ENCODE measurements around the gene SRSF1. TPM values are rescaled to one million over a fixed set of nuclear protein-coding genes. Genes with fewer than 3 reads are reported as not detected.

The SRSF1 gene
- total and polyA plus RNA-seq, 7 donors = 61.2 to 141 (median 98.8) TPM

GRCh38 chr17:58039975-58040374 is 32.9 kb upstream of the SRSF1 start:
- no peak for ATAC-seq
- intact Hi-C loops (cut with DNase I) = no loop called here

DNA sequence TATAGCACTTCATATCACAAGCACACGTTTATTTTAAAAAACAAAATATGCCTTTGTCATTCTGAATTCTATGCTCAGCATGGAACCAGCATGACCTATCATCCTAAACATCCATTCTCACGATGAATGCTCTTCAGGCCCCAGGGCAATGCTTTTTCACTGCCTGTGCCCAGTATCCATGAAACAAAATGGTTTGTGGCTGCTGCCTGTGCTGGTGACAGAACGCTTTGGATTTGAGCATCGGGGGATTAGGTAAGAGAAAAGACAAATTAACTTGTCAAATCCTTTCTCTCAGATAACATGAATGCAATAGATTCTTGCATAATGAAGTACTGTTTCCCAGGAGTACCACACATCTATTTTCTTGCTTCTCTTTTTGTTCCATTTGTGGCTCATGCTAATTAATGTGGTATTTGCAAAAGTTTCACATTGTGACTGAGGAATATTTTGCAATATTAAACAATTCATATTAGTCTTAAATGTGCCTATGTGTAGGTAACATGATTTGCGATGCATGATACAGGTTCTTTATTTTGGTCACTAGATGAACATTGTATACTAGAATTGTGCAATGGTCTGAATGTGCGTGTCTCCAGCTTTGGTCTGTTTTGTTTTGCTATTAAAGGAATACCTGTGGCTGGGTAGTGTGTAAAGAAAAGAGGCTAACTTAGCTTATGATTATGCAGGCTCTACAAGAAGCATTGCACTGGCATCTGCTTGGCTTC is 25.8 kb upstream of the SRSF1 start:
- H3K9me3 ChIP-seq = no peaks in the 10 kb centered on the region
- TF ChIP-seq, protein P1, sequence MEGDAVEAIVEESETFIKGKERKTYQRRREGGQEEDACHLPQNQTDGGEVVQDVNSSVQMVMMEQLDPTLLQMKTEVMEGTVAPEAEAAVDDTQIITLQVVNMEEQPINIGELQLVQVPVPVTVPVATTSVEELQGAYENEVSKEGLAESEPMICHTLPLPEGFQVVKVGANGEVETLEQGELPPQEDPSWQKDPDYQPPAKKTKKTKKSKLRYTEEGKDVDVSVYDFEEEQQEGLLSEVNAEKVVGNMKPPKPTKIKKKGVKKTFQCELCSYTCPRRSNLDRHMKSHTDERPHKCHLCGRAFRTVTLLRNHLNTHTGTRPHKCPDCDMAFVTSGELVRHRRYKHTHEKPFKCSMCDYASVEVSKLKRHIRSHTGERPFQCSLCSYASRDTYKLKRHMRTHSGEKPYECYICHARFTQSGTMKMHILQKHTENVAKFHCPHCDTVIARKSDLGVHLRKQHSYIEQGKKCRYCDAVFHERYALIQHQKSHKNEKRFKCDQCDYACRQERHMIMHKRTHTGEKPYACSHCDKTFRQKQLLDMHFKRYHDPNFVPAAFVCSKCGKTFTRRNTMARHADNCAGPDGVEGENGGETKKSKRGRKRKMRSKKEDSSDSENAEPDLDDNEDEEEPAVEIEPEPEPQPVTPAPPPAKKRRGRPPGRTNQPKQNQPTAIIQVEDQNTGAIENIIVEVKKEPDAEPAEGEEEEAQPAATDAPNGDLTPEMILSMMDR (IDR thresholded peaks at IDR 0.05) = no peak
- no peak overlapping the region for H3K4me3 ChIP-seq
- H3K27me3 ChIP-seq (ENCODE audit: insufficient read depth in 3 of 3, low read length in 2 of 3) = no peaks in the 10 kb centered on the region
- H3K36me3 ChIP-seq (ENCODE audit: insufficient read depth in 1 of 2, low read depth in 1 of 2) = no peaks in the 10 kb centered on the region
- WGBS, 3 donors = 60 to 61% (median 61%) methylated on average over 6 of the region's 6 CpGs
- no peak for ATAC-seq
- H3K4me1 ChIP-seq = no peaks in the 10 kb centered on the region
- intact Hi-C loops (cut with DNase I) = no loop called here
- no peak for DNase-seq
- H3K27ac ChIP-seq = no peak overlapping the region

More at GRCh38 chr17:58039975-58040374, 32.9 kb upstream of the SRSF1 start:
- DNase-seq = no peak
- Histone ChIP-seq H3K27me3 (ENCODE audit: insufficient read depth in 3 of 3, low read length in 2 of 3) (peaks cover 2 to 5% (median 2%) of the 10 kb centered on the region in 3 donors), H3K4me1 (no peaks in the 10 kb centered on the region), H3K36me3 (ENCODE audit: insufficient read depth in 1 of 2, low read depth in 1 of 2) (no peaks in the 10 kb centered on the region), H3K4me3 (no peak overlapping the region), H3K9me3 (no peaks in the 10 kb centered on the region), H3K27ac (no peak overlapping the region)
- WGBS, 3 donors = 76 to 87% (median 81%) methylated on average over 3 of the region's 3 CpGs
- TF ChIP-seq, protein P1 (IDR thresholded peaks at IDR 0.05) = no peak

DNA sequence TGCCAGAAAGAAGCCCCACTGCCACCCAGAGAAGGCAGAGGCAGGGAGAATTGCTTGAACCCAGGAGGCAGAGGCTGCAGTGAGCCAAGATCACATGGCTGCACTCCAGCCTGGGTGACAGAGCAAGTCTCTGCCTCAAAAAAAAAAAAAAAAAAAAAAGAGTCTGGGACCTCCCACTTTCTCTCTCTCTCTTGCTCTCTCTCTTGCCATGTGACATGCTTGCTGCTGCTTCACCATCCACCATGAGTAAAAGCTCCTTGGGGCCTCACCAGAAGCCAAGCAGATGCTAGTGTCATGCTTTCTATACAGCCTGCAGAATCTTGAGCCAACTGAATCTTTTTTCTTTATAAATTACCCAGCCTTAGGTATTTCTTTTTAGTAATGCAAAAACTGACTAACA is 21.5 kb upstream of the SRSF1 start:
- DNase-seq (no peak), ATAC-seq (no peak)
- H3K4me3 ChIP-seq = no peak overlapping the region
- TF ChIP-seq, protein P1 (IDR thresholded peaks at IDR 0.05) = no peak
- intact Hi-C loops (cut with DNase I) = no loop called here
- no peak overlapping the region for H3K27ac ChIP-seq
- H3K27me3 ChIP-seq (ENCODE audit: insufficient read depth in 3 of 3, low read length in 2 of 3) = peaks cover 0 to 19% (median 0%) of the 10 kb centered on the region in 3 donors
- H3K4me1 ChIP-seq = no peaks in the 10 kb centered on the region
- no peaks in the 10 kb centered on the region for H3K9me3 ChIP-seq
- no peaks in the 10 kb centered on the region for H3K36me3 ChIP-seq (ENCODE audit: insufficient read depth in 1 of 2, low read depth in 1 of 2)

DNA sequence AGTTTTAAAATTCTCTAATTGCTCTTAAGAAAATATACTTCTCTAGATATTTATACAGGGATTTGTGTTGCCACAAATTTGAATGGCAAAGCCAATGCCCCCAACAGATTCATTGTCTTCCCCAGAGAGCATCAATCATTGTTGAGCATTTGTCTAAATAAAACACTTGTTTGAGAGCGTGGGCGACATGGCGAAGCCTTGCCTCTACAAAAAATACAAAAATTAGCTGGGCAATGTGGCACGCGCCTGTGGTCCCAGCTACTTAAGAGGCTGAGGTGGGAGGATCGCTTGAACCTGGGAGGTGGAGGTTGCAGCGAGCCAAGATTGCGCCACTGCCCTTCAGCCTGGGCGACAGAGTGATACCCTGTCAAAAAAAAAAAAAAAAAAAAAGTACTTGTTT is 13.4 kb upstream of the SRSF1 start:
- H3K27me3 ChIP-seq (ENCODE audit: insufficient read depth in 3 of 3, low read length in 2 of 3) = peaks cover 0 to 14% (median 0%) of the 10 kb centered on the region in 3 donors
- intact Hi-C loops (cut with DNase I) = no loop called here
- DNase-seq (no peak), ATAC-seq (no peak)
- TF ChIP-seq, protein P1 (IDR thresholded peaks at IDR 0.05) = no peak
- H3K9me3 ChIP-seq = no peaks in the 10 kb centered on the region
- no peak overlapping the region for H3K27ac ChIP-seq
- H3K4me1 ChIP-seq = no peaks in the 10 kb centered on the region
- no peaks in the 10 kb centered on the region for H3K36me3 ChIP-seq (ENCODE audit: insufficient read depth in 1 of 2, low read depth in 1 of 2)
- no peak overlapping the region for H3K4me3 ChIP-seq
- 82 to 90% (median 84%) methylated on average over 9 of the region's 9 CpGs for WGBS, 3 donors

GRCh38 chr17:58019521-58019920 is 12.5 kb upstream of the SRSF1 start:
- DNase-seq (no peak), ATAC-seq (no peak)
- Histone ChIP-seq H3K9me3 (no peaks in the 10 kb centered on the region), H3K36me3 (ENCODE audit: insufficient read depth in 1 of 2, low read depth in 1 of 2) (no peaks in the 10 kb centered on the region), H3K4me1 (no peaks in the 10 kb centered on the region), H3K27ac (no peak overlapping the region), H3K4me3 (no peak overlapping the region), H3K27me3 (ENCODE audit: insufficient read depth in 3 of 3, low read length in 2 of 3) (peaks cover 0 to 7% (median 0%) of the 10 kb centered on the region in 3 donors)
- intact Hi-C loops (cut with DNase I) = no loop called here
- TF ChIP-seq, protein P1 (IDR thresholded peaks at IDR 0.05) = no peak
